ENCODE measurements around the gene CDPF1. TPM values are rescaled to one million over a fixed set of nuclear protein-coding genes. Genes with fewer than 3 reads are reported as not detected.
"Not testable (repeated sequence)": the region's sequence is repeated elsewhere in the genome, so short reads cannot be mapped to it uniquely, and the experiment has no call there.

Gene CDPF1
- total and polyA plus RNA-seq, 12 donors, result 6.3 to 12.7 (median 7.6) TPM

DNA sequence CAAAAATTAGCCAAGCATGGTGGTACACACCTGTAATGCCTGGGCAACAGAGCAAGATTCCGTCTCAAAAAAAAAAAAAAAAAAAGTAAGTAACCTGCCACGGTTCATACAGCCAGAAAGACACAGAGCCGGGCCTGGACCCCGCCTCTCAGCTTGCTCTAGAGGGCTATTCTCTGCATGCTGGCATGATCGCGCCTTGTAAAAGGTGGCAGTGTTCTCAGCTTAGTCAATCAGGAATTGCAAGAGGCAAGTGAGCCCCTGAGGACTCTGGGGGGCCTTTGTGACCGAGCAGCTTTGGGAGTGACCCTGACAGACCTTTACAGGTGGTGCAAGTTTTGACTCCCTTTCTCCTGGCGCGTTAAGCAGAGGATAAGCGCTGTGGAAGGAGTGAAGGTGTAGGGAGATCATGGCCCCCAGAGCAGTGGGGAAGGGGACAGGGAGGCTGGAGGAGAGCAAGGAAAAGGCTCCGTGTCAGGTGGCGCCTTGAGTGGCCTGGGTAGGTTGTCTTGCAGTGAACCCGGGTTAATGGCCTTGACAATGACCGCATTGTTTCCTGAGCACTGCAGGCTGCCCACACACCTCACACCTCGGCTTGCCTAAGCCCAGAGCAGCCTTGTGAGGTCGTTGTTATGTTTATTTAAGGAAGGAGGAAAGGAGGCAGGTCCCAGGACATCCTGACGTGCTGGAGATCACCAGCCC lies 48.9 kb downstream of the CDPF1 start:
- TF ChIP-seq, protein P1, sequence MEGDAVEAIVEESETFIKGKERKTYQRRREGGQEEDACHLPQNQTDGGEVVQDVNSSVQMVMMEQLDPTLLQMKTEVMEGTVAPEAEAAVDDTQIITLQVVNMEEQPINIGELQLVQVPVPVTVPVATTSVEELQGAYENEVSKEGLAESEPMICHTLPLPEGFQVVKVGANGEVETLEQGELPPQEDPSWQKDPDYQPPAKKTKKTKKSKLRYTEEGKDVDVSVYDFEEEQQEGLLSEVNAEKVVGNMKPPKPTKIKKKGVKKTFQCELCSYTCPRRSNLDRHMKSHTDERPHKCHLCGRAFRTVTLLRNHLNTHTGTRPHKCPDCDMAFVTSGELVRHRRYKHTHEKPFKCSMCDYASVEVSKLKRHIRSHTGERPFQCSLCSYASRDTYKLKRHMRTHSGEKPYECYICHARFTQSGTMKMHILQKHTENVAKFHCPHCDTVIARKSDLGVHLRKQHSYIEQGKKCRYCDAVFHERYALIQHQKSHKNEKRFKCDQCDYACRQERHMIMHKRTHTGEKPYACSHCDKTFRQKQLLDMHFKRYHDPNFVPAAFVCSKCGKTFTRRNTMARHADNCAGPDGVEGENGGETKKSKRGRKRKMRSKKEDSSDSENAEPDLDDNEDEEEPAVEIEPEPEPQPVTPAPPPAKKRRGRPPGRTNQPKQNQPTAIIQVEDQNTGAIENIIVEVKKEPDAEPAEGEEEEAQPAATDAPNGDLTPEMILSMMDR (IDR thresholded peaks at IDR 0.05), result no peak
- peak in 7 of 8 donors; percentile 29 to 66 (median 42) for ATAC-seq
- 61 to 64% methylated on average over 17 of the region's 17 CpGs for WGBS, 2 donors
- Histone ChIP-seq H3K9me3 (peaks cover 0 to 7% (median 0%) of the 10 kb centered on the region in 11 donors), H3K4me3 (no peak overlapping the region), H3K36me3 (peaks cover 0 to 71% (median 24%) of the 10 kb centered on the region in 9 donors), H3K27ac (peak overlapping the region in 2 of 10 donors; percentile 5 to 56), H3K27me3 (no peaks in the 10 kb centered on the region), H3K4me1 (peaks cover 2 to 23% (median 19%) of the 10 kb centered on the region in 9 donors)
- no peak for DNase-seq
- intact Hi-C loops (cut with DNase I), result loop anchor here in 1 of 10 donors (10.0 kb wide), 1 partner anchor 56 kb away; no protein-coding TSS in a partner anchor

DNA sequence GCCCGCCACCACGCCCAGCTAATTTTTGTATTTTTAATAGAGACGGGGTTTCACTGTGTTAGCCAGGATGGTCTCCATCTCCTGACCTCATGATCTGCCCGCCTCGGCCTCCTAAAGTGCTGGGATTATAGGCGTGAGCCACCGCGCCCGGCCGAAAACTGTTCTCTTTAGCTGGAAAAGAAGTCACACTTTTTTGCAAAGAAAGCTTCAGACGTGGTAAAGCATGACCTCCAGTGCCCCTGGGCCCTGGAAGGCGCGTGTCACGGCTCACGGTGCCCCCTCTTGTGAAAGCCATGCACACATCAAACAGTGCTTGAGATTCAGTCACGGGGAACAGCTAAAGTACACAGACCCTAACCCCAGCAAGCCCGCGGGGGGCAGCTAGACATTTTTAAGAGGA lies 51.3 kb downstream of the CDPF1 start:
- H3K27ac ChIP-seq, ATAC-seq, H3K27me3 ChIP-seq, H3K4me3 ChIP-seq, H3K9me3 ChIP-seq, DNase-seq: not testable (repeated sequence)
- WGBS, 2 donors, result 92 to 95% methylated on average over 18 of the region's 18 CpGs
- Histone ChIP-seq H3K4me1 (peaks cover 2 to 37% (median 34%) of the 10 kb centered on the region in 9 donors), H3K36me3 (peaks cover 0 to 48% (median 15%) of the 10 kb centered on the region in 9 donors)
- intact Hi-C loops (cut with DNase I), result loop anchor here in 1 of 10 donors (5.0 kb wide), 1 partner anchor 38 kb away; no protein-coding TSS in a partner anchor

DNA sequence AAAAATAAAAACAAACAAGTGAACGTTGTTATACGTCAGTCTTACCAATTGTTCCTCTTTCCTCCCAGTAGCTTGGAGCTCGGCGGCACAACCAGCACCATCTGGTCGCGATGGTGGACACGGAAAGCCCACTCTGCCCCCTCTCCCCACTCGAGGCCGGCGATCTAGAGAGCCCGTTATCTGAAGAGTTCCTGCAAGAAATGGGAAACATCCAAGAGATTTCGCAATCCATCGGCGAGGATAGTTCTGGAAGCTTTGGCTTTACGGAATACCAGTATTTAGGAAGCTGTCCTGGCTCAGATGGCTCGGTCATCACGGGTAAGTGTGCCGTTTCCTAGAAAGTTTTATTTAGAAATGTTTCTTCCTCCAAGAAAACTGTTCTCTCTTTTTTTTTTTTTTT lies 51.8 kb downstream of the CDPF1 start:
- Histone ChIP-seq H3K27me3 (no peaks in the 10 kb centered on the region), H3K36me3 (peaks cover 0 to 42% (median 15%) of the 10 kb centered on the region in 9 donors), H3K4me3 (no peak overlapping the region), H3K9me3 (no peaks in the 10 kb centered on the region), H3K4me1 (peaks cover 2 to 41% (median 37%) of the 10 kb centered on the region in 9 donors), H3K27ac (no peak overlapping the region)
- ATAC-seq, result no peak
- TF ChIP-seq, protein P1 (IDR thresholded peaks at IDR 0.05), result no peak
- intact Hi-C loops (cut with DNase I), result loop anchor here in 1 of 10 donors (5.0 kb wide), 1 partner anchor 39 kb away; no protein-coding TSS in a partner anchor
- 85% methylated on average over 18 of the region's 18 CpGs for WGBS, 2 donors
- no peak for DNase-seq

DNA sequence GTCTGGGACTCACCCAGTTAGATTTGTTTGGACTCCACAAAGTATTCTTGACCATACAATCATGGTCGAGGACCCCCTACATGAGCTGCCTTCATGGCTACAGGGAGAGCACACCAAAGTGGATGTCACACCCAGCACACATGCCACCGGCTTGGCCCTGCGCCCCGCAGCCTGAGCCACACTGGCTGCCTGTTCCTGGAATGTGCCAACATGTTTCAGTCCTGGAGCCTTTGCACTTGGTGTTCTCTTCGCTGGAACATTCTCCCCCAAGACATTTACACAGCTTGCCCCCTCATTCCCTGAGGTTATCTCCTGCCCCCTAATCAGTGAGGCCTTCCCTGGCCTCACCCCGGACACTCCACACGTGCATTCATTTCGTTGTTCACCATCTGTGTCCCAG lies 53.8 kb downstream of the CDPF1 start:
- intact Hi-C loops (cut with DNase I), result loop anchor here in 1 of 10 donors (5.0 kb wide), 1 partner anchor 41 kb away; no protein-coding TSS in a partner anchor
- H3K36me3 ChIP-seq, result peaks cover 0 to 51% (median 15%) of the 10 kb centered on the region in 9 donors
- WGBS, 2 donors, result 37 to 59% methylated on average over 8 of the region's 8 CpGs
- H3K4me1 ChIP-seq, result peaks cover under 1 to 39% (median 30%) of the 10 kb centered on the region in 9 donors
- DNase-seq (peak; percentile 55 to 71), ATAC-seq (peak; percentile 78 to 96 (median 90))
- H3K4me3 ChIP-seq, result no peak overlapping the region
- TF ChIP-seq, protein P1 (IDR thresholded peaks at IDR 0.05), result no peak
- no peaks in the 10 kb centered on the region for H3K27me3 ChIP-seq
- no peaks in the 10 kb centered on the region for H3K9me3 ChIP-seq
- peak overlapping the region in 9 of 10 donors; percentile 58 to 82 (median 74) for H3K27ac ChIP-seq

Measured in heart right ventricle (tissue), 16 donors.